Transverse colon (tissue), 4 donors: Measurements from ENCODE around the gene CTRB1.

Experiments
- CTCF ChIP-seq, 5 experiments: fragments of 200-600 bp in 3 of 5; fragments of 450-650 bp in 2 of 5; sonication (generic) in 3 of 5; IDR thresholded peaks; 1 replicate in 2 of 5; 2 replicates in 3 of 5; pipeline ENCODE4 v1.5.1; 2016 to 2017; ENCODE audit warnings: antibody characterized with exemption in 5 of 5, inconsistent platforms in 3 of 5, mild to moderate bottlenecking in 2 of 5, moderate library complexity in 1 of 5
- EP300 ChIP-seq: sonication (generic); formaldehyde crosslinking; IDR thresholded peaks from one replicate; pipeline ENCODE4 v1.6.1; 2017; ENCODE audit warnings: antibody characterized with exemption, low read depth
- POLR2A ChIP-seq: fragments of 450-650 bp; IDR thresholded peaks from one replicate; pipeline ENCODE4 v1.6.1; 2016; ENCODE audit warnings: antibody characterized with exemption, mild to moderate bottlenecking, moderate library complexity
- POLR2AphosphoS5 ChIP-seq, 3 donors: sonication (generic); formaldehyde crosslinking; IDR thresholded peaks; one replicate each; pipeline ENCODE4 v1.6.1; 2016; ENCODE audit warnings: antibody characterized with exemption in 3 of 3

- TF ChIP-seq POLR2A (no peak), CTCF (IDR thresholded peaks at IDR 0.05) (no peak), POLR2AphosphoS5 (IDR thresholded peaks at IDR 0.05) (no peak), EP300 (no peak)
Measured at GRCh38 chr16:75264457-75264998, 45.7 kb downstream of the CTRB1 start.
